ENCODE results near the gene BPIFB4.

DNA sequence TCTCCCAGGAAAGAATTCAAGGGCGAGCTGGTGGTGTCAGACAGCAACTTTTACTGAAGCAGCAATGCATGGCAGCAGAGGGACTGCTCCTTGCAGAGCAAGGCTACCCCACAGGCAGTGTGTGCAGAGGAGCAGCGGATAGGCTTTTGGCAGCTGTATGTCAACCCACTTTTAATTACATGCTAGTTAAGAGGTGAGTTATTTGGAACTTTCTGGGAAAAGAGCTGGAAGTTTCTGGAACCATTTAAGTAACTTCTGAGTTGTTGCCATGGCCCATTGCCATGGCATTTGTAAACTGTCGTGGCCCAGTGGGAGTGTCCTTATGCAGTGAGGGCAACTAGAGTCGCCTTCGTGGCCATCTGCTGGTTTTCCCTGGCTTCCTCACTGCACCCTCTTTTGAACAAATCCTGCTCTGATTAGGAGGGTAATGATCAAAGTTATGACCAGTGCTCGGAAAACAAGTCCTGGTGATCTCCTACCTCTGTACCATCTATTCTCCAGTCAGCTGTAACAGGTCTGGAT, 34.0 kb downstream of the BPIFB4 start:
- TF ChIP-seq, protein P1, sequence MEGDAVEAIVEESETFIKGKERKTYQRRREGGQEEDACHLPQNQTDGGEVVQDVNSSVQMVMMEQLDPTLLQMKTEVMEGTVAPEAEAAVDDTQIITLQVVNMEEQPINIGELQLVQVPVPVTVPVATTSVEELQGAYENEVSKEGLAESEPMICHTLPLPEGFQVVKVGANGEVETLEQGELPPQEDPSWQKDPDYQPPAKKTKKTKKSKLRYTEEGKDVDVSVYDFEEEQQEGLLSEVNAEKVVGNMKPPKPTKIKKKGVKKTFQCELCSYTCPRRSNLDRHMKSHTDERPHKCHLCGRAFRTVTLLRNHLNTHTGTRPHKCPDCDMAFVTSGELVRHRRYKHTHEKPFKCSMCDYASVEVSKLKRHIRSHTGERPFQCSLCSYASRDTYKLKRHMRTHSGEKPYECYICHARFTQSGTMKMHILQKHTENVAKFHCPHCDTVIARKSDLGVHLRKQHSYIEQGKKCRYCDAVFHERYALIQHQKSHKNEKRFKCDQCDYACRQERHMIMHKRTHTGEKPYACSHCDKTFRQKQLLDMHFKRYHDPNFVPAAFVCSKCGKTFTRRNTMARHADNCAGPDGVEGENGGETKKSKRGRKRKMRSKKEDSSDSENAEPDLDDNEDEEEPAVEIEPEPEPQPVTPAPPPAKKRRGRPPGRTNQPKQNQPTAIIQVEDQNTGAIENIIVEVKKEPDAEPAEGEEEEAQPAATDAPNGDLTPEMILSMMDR (conservative IDR thresholded peaks at IDR 0.05), result no peak
- no peak for TF ChIP-seq EZH2 (IDR thresholded peaks at IDR 0.05; ENCODE audit: low read depth)
